Osteocyte (in vitro differentiated cells): Measurements from ENCODE around the gene NSF. TPM values are rescaled to one million over a fixed set of nuclear protein-coding genes. Genes with fewer than 3 reads are reported as not detected.

Experiments
- DNase-seq: peaks from one replicate; pipeline ENCODE4 v3.0.0; 2021; ENCODE audit warnings: mixed read lengths; ENCODE audit not compliant: unreplicated experiment; ENCODE audit errors: extremely low spot score
- H3K27ac Mint-ChIP-seq: one replicate; pipeline ENCODE4 v1.8.0; 2021; ENCODE audit warnings: mild to moderate bottlenecking, mixed read lengths; ENCODE audit not compliant: unreplicated experiment
- H3K27me3 Mint-ChIP-seq: one replicate; pipeline ENCODE4 v1.8.0; 2021; ENCODE audit warnings: mixed read lengths; ENCODE audit not compliant: unreplicated experiment
- H3K36me3 Mint-ChIP-seq: one replicate; pipeline ENCODE4 v1.8.0; 2021; ENCODE audit warnings: mixed read lengths; ENCODE audit not compliant: unreplicated experiment
- H3K4me1 Mint-ChIP-seq: one replicate; pipeline ENCODE4 v1.8.0; 2021; ENCODE audit warnings: mixed read lengths; ENCODE audit not compliant: unreplicated experiment
- H3K4me3 Mint-ChIP-seq: one replicate; pipeline ENCODE4 v1.8.0; 2021; ENCODE audit warnings: mild to moderate bottlenecking, moderate library complexity, mixed read lengths; ENCODE audit not compliant: unreplicated experiment
- H3K9me3 Mint-ChIP-seq: one replicate; pipeline ENCODE4 v1.8.0; 2021; ENCODE audit warnings: mixed read lengths; ENCODE audit not compliant: unreplicated experiment
- CTCF ChIP-seq: fragments of 200-600 bp; sonication (generic); IDR thresholded peaks from 2 replicates; pipeline ENCODE4 v1.5.0; 2021; ENCODE audit warnings: antibody characterized with exemption, mild to moderate bottlenecking, moderate library complexity
- total RNA-seq: library from RNA; stranded (reverse); gene quantifications from 2 replicates; pipeline ENCODE4 v1.2.1, GENCODE V29; 2021

Gene NSF
- total RNA-seq, 1 donor from 2014 or later = 48.0 TPM

GRCh38 chr17:46780003-46780373 is 189.5 kb downstream of the NSF start:
- H3K27ac Mint-ChIP-seq = no peak overlapping the region
- H3K27me3 Mint-ChIP-seq = peaks cover 2% of the 10 kb centered on the region
- no peak overlapping the region for H3K4me3 Mint-ChIP-seq
- H3K36me3 Mint-ChIP-seq = no peaks in the 10 kb centered on the region
- H3K9me3 Mint-ChIP-seq = no peaks in the 10 kb centered on the region
- no peak for DNase-seq
- H3K4me1 Mint-ChIP-seq = no peaks in the 10 kb centered on the region
- no peak for TF ChIP-seq CTCF

- H3K27ac Mint-ChIP-seq = no peak overlapping the region
- no peaks in the 10 kb centered on the region for H3K4me1 Mint-ChIP-seq
- peak; percentile 63 for TF ChIP-seq CTCF
- peaks cover 2% of the 10 kb centered on the region for H3K27me3 Mint-ChIP-seq
- no peaks in the 10 kb centered on the region for H3K9me3 Mint-ChIP-seq
- DNase-seq = no peak
- no peak overlapping the region for H3K4me3 Mint-ChIP-seq
- no peaks in the 10 kb centered on the region for H3K36me3 Mint-ChIP-seq
These were observed 191.9 kb downstream of the NSF start for GRCh38 chr17:46782250-46782953.

- H3K27ac Mint-ChIP-seq = no peak overlapping the region
These were observed 192.6 kb downstream of the NSF start for GRCh38 chr17:46783031-46783593.

GRCh38 chr17:46785696-46786095 is 195.2 kb downstream of the NSF start:
- no peaks in the 10 kb centered on the region for H3K36me3 Mint-ChIP-seq
- H3K27me3 Mint-ChIP-seq = peaks cover 7% of the 10 kb centered on the region
- H3K9me3 Mint-ChIP-seq = no peaks in the 10 kb centered on the region
- H3K27ac Mint-ChIP-seq = no peak overlapping the region
- DNase-seq = no peak
- no peaks in the 10 kb centered on the region for H3K4me1 Mint-ChIP-seq
- TF ChIP-seq CTCF = no peak
- H3K4me3 Mint-ChIP-seq = no peak overlapping the region

More at GRCh38 chr17:46783031-46783593, 192.6 kb downstream of the NSF start:
- Mint-ChIP-seq H3K4me1 (no peaks in the 10 kb centered on the region), H3K27me3 (peaks cover 2% of the 10 kb centered on the region), H3K36me3 (no peaks in the 10 kb centered on the region), H3K9me3 (no peaks in the 10 kb centered on the region), H3K4me3 (no peak overlapping the region)
- DNase-seq = no peak
- no peak for TF ChIP-seq CTCF

DNA sequence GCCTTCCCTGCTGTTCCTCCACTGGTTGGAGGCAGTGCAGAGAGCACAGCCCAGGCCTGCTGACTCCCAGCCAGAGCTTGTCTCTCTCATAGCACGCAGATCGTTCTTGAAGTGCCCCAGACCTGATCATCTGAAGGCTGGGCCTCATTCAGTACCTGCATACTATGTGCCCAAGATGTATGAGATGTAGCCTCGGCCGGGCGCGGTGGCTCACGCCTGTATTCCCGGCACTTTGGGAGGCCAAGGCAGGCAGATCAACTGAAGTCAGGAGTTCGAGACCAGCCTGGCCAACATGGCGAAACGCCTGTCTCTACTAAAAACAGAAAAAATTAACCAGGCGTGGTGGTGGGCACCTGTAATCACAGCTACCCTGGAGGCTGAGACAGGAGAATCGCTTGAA is 197.0 kb downstream of the NSF start:
- no peak overlapping the region for H3K4me3 Mint-ChIP-seq
- H3K36me3 Mint-ChIP-seq = no peaks in the 10 kb centered on the region
- H3K4me1 Mint-ChIP-seq = no peaks in the 10 kb centered on the region
- peaks cover 17% of the 10 kb centered on the region for H3K27me3 Mint-ChIP-seq
- TF ChIP-seq CTCF = no peak
- H3K9me3 Mint-ChIP-seq = no peaks in the 10 kb centered on the region
- no peak for DNase-seq
- no peak overlapping the region for H3K27ac Mint-ChIP-seq
